Liver (tissue), 9 donors: ENCODE results near the gene LRRK1. TPM values are rescaled to one million over a fixed set of nuclear protein-coding genes. Genes with fewer than 3 reads are reported as not detected.

Source experiments
- DNase-seq: peaks from one replicate; pipeline ENCODE4 v3.0.0-alpha.2; 2017; ENCODE audit warnings: low spot score
- H3K27ac ChIP-seq, 2 donors: one replicate each; pipeline ENCODE4 v1.7.0; 2013; ENCODE audit warnings: inconsistent platforms in 2 of 2, low read length in 2 of 2, control low read depth in 1 of 2, low read depth in 1 of 2, mild to moderate bottlenecking in 1 of 2
- H3K27me3 ChIP-seq, 4 donors: one replicate each; pipeline versions ENCODE4 v1.6.1 to v1.7.0; 2013; ENCODE audit warnings: low read length in 3 of 4, inconsistent platforms in 1 of 4, mild to moderate bottlenecking in 1 of 4, moderate library complexity in 1 of 4; ENCODE audit not compliant: control insufficient read depth in 4 of 4, insufficient read depth in 4 of 4
- H3K36me3 ChIP-seq, 4 donors: one replicate each; pipeline versions ENCODE4 v1.6.1 to v1.7.0; 2013; ENCODE audit warnings: low read length in 3 of 4, mild to moderate bottlenecking in 3 of 4, low read depth in 1 of 4, moderate library complexity in 1 of 4; ENCODE audit not compliant: control insufficient read depth in 4 of 4, insufficient read depth in 3 of 4
- H3K4me1 ChIP-seq, 4 donors: one replicate each; pipeline versions ENCODE4 v1.6.1 to v1.7.0; 2013; ENCODE audit warnings: low read length in 3 of 4, mild to moderate bottlenecking in 3 of 4, moderate library complexity in 1 of 4; ENCODE audit not compliant: control insufficient read depth in 4 of 4, insufficient read depth in 4 of 4
- H3K4me3 ChIP-seq, 3 donors: one replicate each; pipeline versions ENCODE4 v1.6.1 to v1.7.0; 2013; ENCODE audit warnings: low read length in 3 of 3, control low read depth in 1 of 3, low read depth in 1 of 3, mild to moderate bottlenecking in 1 of 3
- H3K9ac ChIP-seq, 2 donors: one replicate each; pipeline ENCODE4 v1.7.0; 2013; ENCODE audit warnings: low read length in 2 of 2, mild to moderate bottlenecking in 2 of 2, moderate library complexity in 2 of 2, control low read depth in 1 of 2, low read depth in 1 of 2
- H3K9me3 ChIP-seq, 4 donors: one replicate each; pipeline versions ENCODE4 v1.6.1 to v1.7.0; 2013; ENCODE audit warnings: low read length in 3 of 4; ENCODE audit not compliant: control insufficient read depth in 4 of 4
- ATF3 ChIP-seq: IDR thresholded peaks from 2 replicates; pipeline ENCODE4 v1.6.1; 2016; ENCODE audit warnings: antibody characterized with exemption
- EGR1 ChIP-seq, 2 donors: IDR thresholded peaks; 2 replicates each; pipeline ENCODE4 v1.6.1; 2016 to 2018; ENCODE audit warnings: antibody characterized with exemption in 2 of 2, low read depth in 2 of 2
- FOXA1 ChIP-seq: IDR thresholded peaks from 2 replicates; pipeline ENCODE4 v1.6.1; 2016; ENCODE audit warnings: antibody characterized with exemption
- FOXA2 ChIP-seq: IDR thresholded peaks from 2 replicates; pipeline ENCODE4 v1.6.1; 2016; ENCODE audit warnings: antibody characterized with exemption
- GABPA ChIP-seq, 2 donors: IDR thresholded peaks in 1 of 2; conservative IDR thresholded peaks in 1 of 2; 2 replicates each; pipeline ENCODE4 v1.6.1; 2016; ENCODE audit warnings: antibody characterized with exemption in 2 of 2, mild to moderate bottlenecking in 1 of 2, moderate library complexity in 1 of 2
- HNF4A ChIP-seq, 2 donors: conservative IDR thresholded peaks; 2 replicates each; pipeline ENCODE4 v1.6.1; 2016; ENCODE audit warnings: antibody characterized with exemption in 2 of 2, mild to moderate bottlenecking in 2 of 2
- HNF4G ChIP-seq: IDR thresholded peaks from 2 replicates; pipeline ENCODE4 v1.6.1; 2016; ENCODE audit warnings: antibody characterized with exemption
- MAX ChIP-seq: IDR thresholded peaks from 2 replicates; pipeline ENCODE4 v1.6.1; 2016; ENCODE audit warnings: antibody characterized with exemption
- NR2F2 ChIP-seq: IDR thresholded peaks from 2 replicates; pipeline ENCODE4 v1.6.1; 2016; ENCODE audit warnings: antibody characterized with exemption
- RAD21 ChIP-seq, 2 donors: IDR thresholded peaks; 2 replicates each; pipeline ENCODE4 v1.6.1; 2016; ENCODE audit warnings: antibody characterized with exemption in 2 of 2, mild to moderate bottlenecking in 2 of 2
- REST ChIP-seq: IDR thresholded peaks from 2 replicates; pipeline ENCODE4 v1.6.1; 2016; ENCODE audit warnings: antibody characterized with exemption, mild to moderate bottlenecking
- RXRA ChIP-seq, 2 donors: IDR thresholded peaks; 2 replicates each; pipeline ENCODE4 v1.6.1; 2017 to 2018; ENCODE audit warnings: antibody characterized with exemption in 2 of 2, mild to moderate bottlenecking in 1 of 2
- SP1 ChIP-seq: IDR thresholded peaks from 2 replicates; pipeline ENCODE4 v1.6.1; 2018; ENCODE audit warnings: antibody characterized with exemption, mild to moderate bottlenecking
- TAF1 ChIP-seq: conservative IDR thresholded peaks from 2 replicates; pipeline ENCODE4 v1.6.1; 2016; ENCODE audit warnings: antibody characterized with exemption, mild to moderate bottlenecking
- YY1 ChIP-seq: IDR thresholded peaks from 2 replicates; pipeline ENCODE4 v1.6.1; 2016; ENCODE audit warnings: antibody characterized with exemption, mild to moderate bottlenecking
- WGBS: extraction: QIAGEN DNeasy Blood & Tissue Kit; methylation state at CpG from one replicate; pipeline ENCODE4 v1.1.7; 2013; 5-methylcytosine and 5-hydroxymethylcytosine counted together
- polyA plus RNA-seq, 2 donors: library from polyadenylated mRNA; stranded (reverse) in 1 of 2; unstranded in 1 of 2; fragments of 200-250 nt in 1 of 2; fragments of >200 nt in 1 of 2; fragmentation: Nextera tagmentation in 1 of 2; extraction: Ambion mirVana in 1 of 2; gene quantifications; one replicate each; pipeline versions ENCODE4 v1.2.1 to v1.2.3, GENCODE V29; 2013 to 2015
- total RNA-seq, 2 donors: library from RNA; depleted of rRNA; stranded (reverse); fragments of >200 nt; gene quantifications; one replicate each; pipeline ENCODE4 v1.2.3, GENCODE V29; 2014
- TF ChIP-seq, protein P1 (sequence below): IDR thresholded peaks from 2 replicates; pipeline ENCODE4 v1.6.1; 2016; ENCODE audit warnings: antibody characterized with exemption
- donor health status: healthy.
- donor health status: healthy.
- donor health status: healthy.
- donor health status: healthy.
- donor health status: healthy.

The LRRK1 gene
- total and polyA plus RNA-seq, 4 donors, result 1.2 to 4.4 (median 2.7) TPM

- Histone ChIP-seq H3K27ac (no peak overlapping the region), H3K27me3 (no peaks in the 10 kb centered on the region), H3K9ac (no peak overlapping the region), H3K36me3 (no peaks in the 10 kb centered on the region), H3K4me3 (no peak overlapping the region), H3K4me1 (no peaks in the 10 kb centered on the region), H3K9me3 (no peaks in the 10 kb centered on the region)
- WGBS, result 71% methylated on average over 10 of the region's 10 CpGs
- TF ChIP-seq MAX, result no peak
- TF ChIP-seq GABPA (IDR thresholded peaks at IDR 0.05 in 1 of 2, conservative IDR thresholded peaks at IDR 0.05 in 1 of 2), result no peak
- no peak for TF ChIP-seq RAD21 (IDR thresholded peaks at IDR 0.05)
- no peak for TF ChIP-seq YY1
- TF ChIP-seq, protein P1, sequence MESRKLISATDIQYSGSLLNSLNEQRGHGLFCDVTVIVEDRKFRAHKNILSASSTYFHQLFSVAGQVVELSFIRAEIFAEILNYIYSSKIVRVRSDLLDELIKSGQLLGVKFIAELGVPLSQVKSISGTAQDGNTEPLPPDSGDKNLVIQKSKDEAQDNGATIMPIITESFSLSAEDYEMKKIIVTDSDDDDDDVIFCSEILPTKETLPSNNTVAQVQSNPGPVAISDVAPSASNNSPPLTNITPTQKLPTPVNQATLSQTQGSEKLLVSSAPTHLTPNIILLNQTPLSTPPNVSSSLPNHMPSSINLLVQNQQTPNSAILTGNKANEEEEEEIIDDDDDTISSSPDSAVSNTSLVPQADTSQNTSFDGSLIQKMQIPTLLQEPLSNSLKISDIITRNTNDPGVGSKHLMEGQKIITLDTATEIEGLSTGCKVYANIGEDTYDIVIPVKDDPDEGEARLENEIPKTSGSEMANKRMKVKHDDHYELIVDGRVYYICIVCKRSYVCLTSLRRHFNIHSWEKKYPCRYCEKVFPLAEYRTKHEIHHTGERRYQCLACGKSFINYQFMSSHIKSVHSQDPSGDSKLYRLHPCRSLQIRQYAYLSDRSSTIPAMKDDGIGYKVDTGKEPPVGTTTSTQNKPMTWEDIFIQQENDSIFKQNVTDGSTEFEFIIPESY, result no peak
- no peak for TF ChIP-seq NR2F2
- no peak for TF ChIP-seq SP1
- no peak for TF ChIP-seq FOXA1
- no peak for TF ChIP-seq ATF3
- no peak for TF ChIP-seq EGR1 (IDR thresholded peaks at IDR 0.05; ENCODE audit: low read depth in 2 of 2)
- no peak for TF ChIP-seq TAF1
- DNase-seq, result no peak
Observed at GRCh38 chr15:101114166-101114565, 195.0 kb downstream of the LRRK1 start.

- no peak overlapping the region for H3K27ac ChIP-seq
- TF ChIP-seq FOXA2, result no peak
- no peak for TF ChIP-seq GABPA (IDR thresholded peaks at IDR 0.05 in 1 of 2, conservative IDR thresholded peaks at IDR 0.05 in 1 of 2)
- no peak for TF ChIP-seq NR2F2
- TF ChIP-seq ATF3, result no peak
- no peak for TF ChIP-seq FOXA1
- no peaks in the 10 kb centered on the region for H3K36me3 ChIP-seq
- H3K4me1 ChIP-seq, result no peaks in the 10 kb centered on the region
- 92% methylated on average over 4 of the region's 4 CpGs for WGBS
- no peak overlapping the region for H3K9ac ChIP-seq
- H3K4me3 ChIP-seq, result no peak overlapping the region
- H3K27me3 ChIP-seq, result no peaks in the 10 kb centered on the region
- no peaks in the 10 kb centered on the region for H3K9me3 ChIP-seq
- DNase-seq, result no peak
Observed at GRCh38 chr15:101114610-101115009, 195.5 kb downstream of the LRRK1 start.

DNA sequence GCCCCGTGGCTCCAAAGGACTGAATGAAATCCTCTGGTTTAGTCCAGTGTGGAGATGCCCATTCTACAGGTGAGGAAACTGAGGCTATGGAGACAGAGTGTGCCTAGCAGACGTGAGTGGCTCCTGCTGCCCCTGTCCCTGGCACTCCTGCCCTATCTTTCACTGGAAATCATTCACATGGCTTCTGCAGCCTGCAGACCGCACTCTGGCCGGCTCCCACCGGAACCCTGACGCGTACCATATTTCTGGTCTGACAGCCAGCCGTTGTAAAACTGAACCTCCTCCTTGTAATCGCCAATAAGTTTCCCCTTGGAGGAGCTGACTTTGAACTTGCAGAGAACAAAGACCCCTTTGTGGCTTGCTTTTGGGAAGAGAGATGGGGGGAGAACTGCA lies 196.2 kb downstream of the LRRK1 start:
- no peak for TF ChIP-seq FOXA2
- no peak for TF ChIP-seq RXRA (IDR thresholded peaks at IDR 0.05)
- TF ChIP-seq RAD21 (IDR thresholded peaks at IDR 0.05), result no peak
- TF ChIP-seq REST, result no peak
- TF ChIP-seq ATF3, result no peak
- TF ChIP-seq EGR1 (IDR thresholded peaks at IDR 0.05; ENCODE audit: low read depth in 2 of 2), result no peak
- TF ChIP-seq, protein P1, result no peak
- TF ChIP-seq NR2F2, result no peak
- no peak for TF ChIP-seq GABPA (IDR thresholded peaks at IDR 0.05 in 1 of 2, conservative IDR thresholded peaks at IDR 0.05 in 1 of 2)
- no peak for TF ChIP-seq FOXA1
- no peak for TF ChIP-seq SP1
- TF ChIP-seq YY1, result no peak
- TF ChIP-seq HNF4A (conservative IDR thresholded peaks at IDR 0.05), result no peak
- TF ChIP-seq HNF4G, result no peak
- H3K4me3 ChIP-seq, result no peak overlapping the region
- no peaks in the 10 kb centered on the region for H3K4me1 ChIP-seq
- no peak overlapping the region for H3K9ac ChIP-seq
- no peak for DNase-seq
- no peak overlapping the region for H3K27ac ChIP-seq
- H3K27me3 ChIP-seq, result no peaks in the 10 kb centered on the region
- H3K36me3 ChIP-seq, result no peaks in the 10 kb centered on the region
- 81% methylated on average over 9 of the region's 9 CpGs for WGBS
- no peaks in the 10 kb centered on the region for H3K9me3 ChIP-seq
